Body of pancreas (tissue), 4 donors: Measurements from ENCODE around the gene AGPAT3.

Experiments
- CTCF ChIP-seq, 7 experiments: fragments of 450-650 bp in 4 of 7; fragments of 200-600 bp in 3 of 7; sonication (generic) in 3 of 7; IDR thresholded peaks; one replicate each; pipeline ENCODE4 v1.5.1; 2016 to 2019; ENCODE audit warnings: antibody characterized with exemption in 7 of 7
- POLR2A ChIP-seq, 3 donors: fragments of 450-650 bp; IDR thresholded peaks; one replicate each; pipeline ENCODE4 v1.6.1; 2016; ENCODE audit warnings: antibody characterized with exemption in 3 of 3, mild to moderate bottlenecking in 2 of 3

- no peak for TF ChIP-seq CTCF (IDR thresholded peaks at IDR 0.05)
- no peak for TF ChIP-seq POLR2A (IDR thresholded peaks at IDR 0.05)
Measured at GRCh38 chr21:43940329-43941050, 75.5 kb downstream of the AGPAT3 start.
